Ishikawa (cell line): ENCODE results near the gene ESPN.
A peak's percentile ranks its signal among the peaks of the same experiment; 100 is the strongest.

Source experiments
- CEBPB ChIP-seq: IDR thresholded peaks from 2 replicates; pipeline ENCODE4 v1.6.1; 2012
- CREB1 ChIP-seq: IDR thresholded peaks from 2 replicates; pipeline ENCODE4 v1.6.1; 2012; ENCODE audit warnings: low read depth
- EGR1 ChIP-seq: IDR thresholded peaks from 2 replicates; pipeline ENCODE4 v1.6.1; 2012
- EP300 ChIP-seq: IDR thresholded peaks from 2 replicates; pipeline ENCODE4 v1.6.1; 2012; ENCODE audit warnings: borderline replicate concordance
- FOXM1 ChIP-seq: IDR thresholded peaks from 2 replicates; pipeline ENCODE4 v1.6.1; 2012; ENCODE audit warnings: low read depth, borderline replicate concordance
- NFIC ChIP-seq: IDR thresholded peaks from 2 replicates; pipeline ENCODE4 v1.6.1; 2012
- RAD21 ChIP-seq: IDR thresholded peaks from 2 replicates; pipeline ENCODE4 v1.6.1; 2012; ENCODE audit warnings: low read depth
- TAF1 ChIP-seq: IDR thresholded peaks from 2 replicates; pipeline ENCODE4 v1.6.1; 2012; ENCODE audit warnings: low read depth, mild to moderate bottlenecking
- TCF12 ChIP-seq: IDR thresholded peaks from 2 replicates; pipeline ENCODE4 v1.6.1; 2012; ENCODE audit warnings: low read depth
- TEAD4 ChIP-seq: IDR thresholded peaks from 2 replicates; pipeline ENCODE4 v1.6.1; 2012
- YY1 ChIP-seq: IDR thresholded peaks from 2 replicates; pipeline ENCODE4 v1.6.1; 2012; ENCODE audit warnings: low read depth
- ZBTB7A ChIP-seq: IDR thresholded peaks from 2 replicates; pipeline ENCODE4 v1.6.1; 2012; ENCODE audit warnings: low read depth
- TF ChIP-seq, protein P1 (sequence below): IDR thresholded peaks from 2 replicates; pipeline ENCODE4 v1.6.1; 2012
- TF ChIP-seq, protein P2 (sequence below): IDR thresholded peaks from 2 replicates; pipeline ENCODE4 v1.6.1; 2012
- TF ChIP-seq, protein P3 (sequence below): IDR thresholded peaks from 2 replicates; pipeline ENCODE4 v1.6.1; 2012; ENCODE audit warnings: low read depth, mild to moderate bottlenecking

The ESPN gene

DNA sequence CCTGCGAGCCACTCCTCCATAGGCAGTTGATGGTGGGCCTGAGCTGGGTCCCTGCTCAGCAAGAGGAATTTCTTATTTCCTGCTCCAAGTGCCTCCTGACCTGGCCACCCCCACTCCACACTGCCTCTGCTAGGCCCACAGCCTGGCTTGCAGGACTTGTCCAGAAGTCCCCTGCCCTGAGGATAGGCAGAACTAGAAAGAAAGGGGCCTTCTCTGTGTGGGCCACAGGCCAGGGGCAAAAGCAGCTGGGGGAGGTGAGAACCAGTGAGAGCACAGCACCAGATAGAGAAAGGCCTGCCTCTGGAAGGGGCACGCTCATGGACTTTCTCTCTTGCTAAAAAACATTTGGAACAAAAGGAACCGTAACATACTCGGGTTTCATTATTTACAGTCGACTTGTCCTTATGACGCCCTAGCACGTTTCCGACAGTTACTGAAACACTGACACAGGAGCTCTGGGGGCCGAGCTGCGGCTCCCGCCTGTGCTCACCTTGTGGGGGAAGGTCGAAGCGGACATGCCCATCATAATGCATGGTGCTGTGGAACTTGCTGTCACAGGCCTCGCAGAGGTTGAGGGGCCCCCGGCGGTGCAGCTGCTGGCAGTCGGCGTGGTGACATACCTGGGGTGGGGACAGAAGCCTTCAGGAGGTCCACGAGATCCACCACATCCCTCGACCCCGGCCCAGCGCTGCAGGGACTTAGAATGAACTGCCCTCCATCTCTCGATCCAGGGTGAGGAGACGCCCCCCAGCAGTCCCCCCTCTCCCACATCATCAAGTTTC lies 52.7 kb downstream of the ESPN start:
- TF ChIP-seq NFIC, result no peak
- TF ChIP-seq YY1, result no peak
- TF ChIP-seq EGR1, result no peak
- TF ChIP-seq CREB1, result no peak
- no peak for TF ChIP-seq FOXM1
- no peak for TF ChIP-seq RAD21
- TF ChIP-seq, protein P1, sequence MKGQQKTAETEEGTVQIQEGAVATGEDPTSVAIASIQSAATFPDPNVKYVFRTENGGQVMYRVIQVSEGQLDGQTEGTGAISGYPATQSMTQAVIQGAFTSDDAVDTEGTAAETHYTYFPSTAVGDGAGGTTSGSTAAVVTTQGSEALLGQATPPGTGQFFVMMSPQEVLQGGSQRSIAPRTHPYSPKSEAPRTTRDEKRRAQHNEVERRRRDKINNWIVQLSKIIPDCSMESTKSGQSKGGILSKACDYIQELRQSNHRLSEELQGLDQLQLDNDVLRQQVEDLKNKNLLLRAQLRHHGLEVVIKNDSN, result no peak
- TF ChIP-seq TAF1, result no peak

DNA sequence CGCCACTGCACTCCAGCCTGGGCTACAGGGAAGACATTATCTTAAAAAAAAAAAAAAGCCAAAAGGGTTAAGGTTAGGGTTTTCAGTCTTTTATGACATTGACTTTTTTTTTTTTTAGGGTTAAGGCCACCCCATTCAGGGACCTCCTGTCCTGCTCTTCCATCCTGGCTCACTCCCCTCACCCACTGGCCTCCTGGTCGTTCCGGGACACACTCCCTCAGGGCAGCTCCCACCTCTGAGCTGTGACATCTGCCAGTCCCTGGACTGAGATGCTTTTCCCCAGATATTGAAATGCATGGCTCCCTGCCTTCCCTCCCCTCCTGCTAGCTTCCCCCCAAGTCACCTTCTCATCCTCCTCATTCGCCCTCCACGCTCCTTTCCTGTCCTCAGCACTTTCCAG lies 57.2 kb downstream of the ESPN start:
- TF ChIP-seq TEAD4 (no peak), TCF12 (no peak), CREB1 (no peak), RAD21 (no peak), NFIC (no peak), FOXM1 (no peak), EGR1 (no peak), ZBTB7A (no peak), TAF1 (no peak), EP300 (no peak), YY1 (no peak), CEBPB (no peak)
- TF ChIP-seq, protein P1, result no peak
- TF ChIP-seq, protein P2, sequence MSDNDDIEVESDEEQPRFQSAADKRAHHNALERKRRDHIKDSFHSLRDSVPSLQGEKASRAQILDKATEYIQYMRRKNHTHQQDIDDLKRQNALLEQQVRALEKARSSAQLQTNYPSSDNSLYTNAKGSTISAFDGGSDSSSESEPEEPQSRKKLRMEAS, result no peak
- TF ChIP-seq, protein P3, sequence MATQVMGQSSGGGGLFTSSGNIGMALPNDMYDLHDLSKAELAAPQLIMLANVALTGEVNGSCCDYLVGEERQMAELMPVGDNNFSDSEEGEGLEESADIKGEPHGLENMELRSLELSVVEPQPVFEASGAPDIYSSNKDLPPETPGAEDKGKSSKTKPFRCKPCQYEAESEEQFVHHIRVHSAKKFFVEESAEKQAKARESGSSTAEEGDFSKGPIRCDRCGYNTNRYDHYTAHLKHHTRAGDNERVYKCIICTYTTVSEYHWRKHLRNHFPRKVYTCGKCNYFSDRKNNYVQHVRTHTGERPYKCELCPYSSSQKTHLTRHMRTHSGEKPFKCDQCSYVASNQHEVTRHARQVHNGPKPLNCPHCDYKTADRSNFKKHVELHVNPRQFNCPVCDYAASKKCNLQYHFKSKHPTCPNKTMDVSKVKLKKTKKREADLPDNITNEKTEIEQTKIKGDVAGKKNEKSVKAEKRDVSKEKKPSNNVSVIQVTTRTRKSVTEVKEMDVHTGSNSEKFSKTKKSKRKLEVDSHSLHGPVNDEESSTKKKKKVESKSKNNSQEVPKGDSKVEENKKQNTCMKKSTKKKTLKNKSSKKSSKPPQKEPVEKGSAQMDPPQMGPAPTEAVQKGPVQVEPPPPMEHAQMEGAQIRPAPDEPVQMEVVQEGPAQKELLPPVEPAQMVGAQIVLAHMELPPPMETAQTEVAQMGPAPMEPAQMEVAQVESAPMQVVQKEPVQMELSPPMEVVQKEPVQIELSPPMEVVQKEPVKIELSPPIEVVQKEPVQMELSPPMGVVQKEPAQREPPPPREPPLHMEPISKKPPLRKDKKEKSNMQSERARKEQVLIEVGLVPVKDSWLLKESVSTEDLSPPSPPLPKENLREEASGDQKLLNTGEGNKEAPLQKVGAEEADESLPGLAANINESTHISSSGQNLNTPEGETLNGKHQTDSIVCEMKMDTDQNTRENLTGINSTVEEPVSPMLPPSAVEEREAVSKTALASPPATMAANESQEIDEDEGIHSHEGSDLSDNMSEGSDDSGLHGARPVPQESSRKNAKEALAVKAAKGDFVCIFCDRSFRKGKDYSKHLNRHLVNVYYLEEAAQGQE, result no peak

DNA sequence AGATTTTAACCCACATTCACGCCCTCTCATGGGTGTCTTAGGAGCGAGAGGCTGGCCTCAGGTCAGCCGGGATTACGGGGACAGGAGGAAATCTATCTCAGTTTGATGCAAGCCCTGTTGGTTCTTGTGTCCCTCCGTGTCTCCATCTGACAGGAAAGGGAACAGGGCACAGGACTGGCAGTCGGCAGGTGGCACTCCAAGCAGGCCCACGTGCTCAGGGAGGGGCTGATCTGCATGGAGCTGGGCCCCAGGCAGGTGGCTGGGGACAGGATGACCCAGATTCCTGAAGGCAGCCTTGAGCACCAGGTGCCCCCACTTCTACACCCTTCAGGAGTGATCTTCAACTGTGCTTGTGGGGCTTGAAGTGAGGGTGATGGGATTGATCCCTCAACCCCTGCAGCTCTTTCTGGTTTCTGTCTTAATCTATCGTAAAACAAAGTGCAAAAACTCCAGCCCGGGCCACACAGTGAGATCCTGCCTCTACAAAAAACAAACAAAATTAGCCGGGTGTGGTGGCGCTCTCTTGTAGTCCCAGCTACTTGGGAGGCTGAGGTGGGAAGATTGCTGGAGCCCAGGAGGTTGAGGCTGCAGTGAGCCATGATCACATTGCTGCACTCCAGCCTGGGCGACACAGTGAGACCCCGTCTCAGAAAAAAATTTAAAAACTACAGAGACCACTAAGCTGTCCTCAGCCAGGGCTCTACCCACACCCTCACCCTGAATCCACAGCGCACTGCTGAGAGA lies 58.6 kb downstream of the ESPN start:
- TF ChIP-seq, protein P2, result peak; percentile 21; the same call in 1 of the 2 replicates
- TF ChIP-seq TAF1, result no peak
- no peak for TF ChIP-seq ZBTB7A
- TF ChIP-seq YY1, result no peak
- TF ChIP-seq, protein P3, result no peak
- TF ChIP-seq, protein P1, result peak; percentile 64; the same call in 1 of the 2 replicates

DNA sequence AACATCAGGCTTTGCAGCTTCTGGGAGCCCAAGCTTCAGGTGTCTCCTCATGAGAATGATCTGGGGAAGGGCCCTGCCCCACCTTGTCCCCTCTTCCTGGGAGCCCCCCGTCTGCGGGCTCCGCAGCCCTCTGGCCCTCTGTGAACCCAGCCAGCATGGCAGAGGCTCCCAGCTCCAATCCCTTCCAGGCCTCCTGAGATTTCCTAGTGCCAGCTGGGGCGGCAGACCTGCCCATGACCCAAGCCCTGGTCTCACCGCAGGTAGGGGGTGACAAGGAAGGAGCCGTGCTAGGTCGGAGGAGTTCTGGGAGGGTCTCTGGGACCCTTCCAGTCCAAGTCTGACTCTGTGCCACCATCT lies 59.2 kb downstream of the ESPN start:
- no peak for TF ChIP-seq ZBTB7A
- TF ChIP-seq, protein P2, result no peak
- TF ChIP-seq, protein P3, result no peak
